WTC11 (cell line): ENCODE data around the gene KIF6.

Source experiments
- ATF2 ChIP-seq: sonication (generic); formaldehyde crosslinking; IDR thresholded peaks from 2 replicates; pipeline ENCODE4 v1.8.1; 2022; ENCODE audit warnings: low read depth, missing genetic modification reagents, borderline replicate concordance
- CBFB ChIP-seq: sonication (generic); formaldehyde crosslinking; IDR thresholded peaks from 2 replicates; pipeline ENCODE4 v1.8.1; 2022; ENCODE audit warnings: mild to moderate bottlenecking, low read depth, missing genetic modification reagents
- CTCF ChIP-seq: fragments of 200-600 bp; IDR thresholded peaks from 2 replicates; pipeline ENCODE4 v1.8.0; 2022; ENCODE audit warnings: antibody characterized with exemption
- ESRRA ChIP-seq: sonication (generic); formaldehyde crosslinking; IDR thresholded peaks from 2 replicates; pipeline ENCODE4 v1.8.1; 2022; ENCODE audit warnings: mild to moderate bottlenecking, missing genetic modification reagents, borderline replicate concordance
- FOXP1 ChIP-seq: sonication (generic); formaldehyde crosslinking; IDR thresholded peaks from 2 replicates; pipeline ENCODE4 v1.8.0; 2022; ENCODE audit warnings: missing genetic modification reagents, mild to moderate bottlenecking, moderate library complexity, borderline replicate concordance
- HMGXB4 ChIP-seq: sonication (generic); formaldehyde crosslinking; IDR thresholded peaks from 2 replicates; pipeline ENCODE4 v1.8.1; 2023; ENCODE audit warnings: mild to moderate bottlenecking, moderate library complexity, missing genetic modification reagents
- MYBL2 ChIP-seq: sonication (generic); formaldehyde crosslinking; IDR thresholded peaks from 2 replicates; pipeline ENCODE4 v1.8.1; 2023; ENCODE audit warnings: mild to moderate bottlenecking, moderate library complexity, missing genetic modification reagents
- NFE2L1 ChIP-seq: sonication (generic); formaldehyde crosslinking; IDR thresholded peaks from 2 replicates; pipeline ENCODE4 v1.8.1; 2023; ENCODE audit warnings: missing genetic modification reagents
- SMAD4 ChIP-seq: sonication (generic); formaldehyde crosslinking; IDR thresholded peaks from 2 replicates; pipeline ENCODE4 v1.8.0; 2022; ENCODE audit warnings: mild to moderate bottlenecking, missing genetic modification reagents
- SP1 ChIP-seq: sonication (generic); formaldehyde crosslinking; conservative IDR thresholded peaks from 2 replicates; pipeline ENCODE4 v1.8.1; 2022; ENCODE audit warnings: missing genetic modification reagents
- STAT6 ChIP-seq: sonication (generic); formaldehyde crosslinking; conservative IDR thresholded peaks from 2 replicates; pipeline ENCODE4 v1.8.1; 2023; ENCODE audit warnings: mild to moderate bottlenecking, low read depth, missing genetic modification reagents, moderate library complexity
- USF2 ChIP-seq: sonication (generic); formaldehyde crosslinking; IDR thresholded peaks from 2 replicates; pipeline ENCODE4 v1.8.1; 2023; ENCODE audit warnings: mild to moderate bottlenecking, missing genetic modification reagents, moderate library complexity
- ZNF138 ChIP-seq: sonication (generic); formaldehyde crosslinking; conservative IDR thresholded peaks from 2 replicates; pipeline ENCODE4 v1.8.1; 2022; ENCODE audit warnings: mild to moderate bottlenecking, moderate library complexity, missing genetic modification reagents
- ZNF232 ChIP-seq: sonication (generic); formaldehyde crosslinking; IDR thresholded peaks from 2 replicates; pipeline ENCODE4 v1.8.0; 2022; ENCODE audit warnings: mild to moderate bottlenecking, missing genetic modification reagents

GRCh38 chr6:39664173-39664572 lies 61.0 kb downstream of the KIF6 start:
- TF ChIP-seq CTCF: no peak
- TF ChIP-seq MYBL2 (CRISPR knock-in tag): no peak
- TF ChIP-seq ZNF232: no peak
- TF ChIP-seq ZNF138 (CRISPR knock-in tag): no peak
- TF ChIP-seq USF2 (CRISPR knock-in tag): no peak
- TF ChIP-seq HMGXB4 (CRISPR knock-in tag): no peak
- no peak for TF ChIP-seq SMAD4 (CRISPR knock-in tag)
- TF ChIP-seq NFE2L1: no peak
- TF ChIP-seq ESRRA: no peak
- TF ChIP-seq FOXP1: no peak
- TF ChIP-seq CBFB (CRISPR knock-in tag): no peak
- no peak for TF ChIP-seq SP1
- TF ChIP-seq ATF2 (CRISPR knock-in tag): no peak
- TF ChIP-seq STAT6 (CRISPR knock-in tag): no peak
